HEK293 (cell line): ENCODE data around the gene RLN3.

ENCODE experiments used
- CTCF ChIA-PET: fragments of 350-600 bp; formaldehyde crosslinking; extraction: SDS; loops from one replicate; lab custom pipeline; 2021; ENCODE audit warnings: antibody characterized with exemption; lab: Yijun Ruan, JAX
- POLR2A ChIA-PET: fragments of 300-600 bp; formaldehyde crosslinking; extraction: SDS; loops from one replicate; lab custom pipeline; 2020; ENCODE audit warnings: antibody characterized with exemption, inconsistent platforms; lab: Yijun Ruan, JAX
- H3K27ac ChIP-seq: fragments of 200-500 bp; sonication (Bioruptor generic); 2 replicates; pipeline ENCODE4 v1.5.1; 2014; ENCODE audit warnings: low read depth, low read length, control low read depth, inconsistent platforms; ENCODE audit errors: extremely low read depth
- H3K36me3 ChIP-seq, 2 experiments: fragments of 200-500 bp in 1 of 2; sonication (Bioruptor generic) in 1 of 2; 1 replicate in 1 of 2; 2 replicates in 1 of 2; pipeline ENCODE4 v1.5.1; 2014 to 2017; ENCODE audit warnings: inconsistent platforms in 2 of 2, low read length in 2 of 2; ENCODE audit not compliant: control insufficient read depth in 2 of 2, insufficient read depth in 1 of 2
- H3K4me1 ChIP-seq: fragments of 200-500 bp; sonication (Bioruptor generic); 2 replicates; pipeline ENCODE4 v1.5.1; 2014; ENCODE audit warnings: mild to moderate bottlenecking, low read length, inconsistent platforms; ENCODE audit not compliant: control insufficient read depth, insufficient read depth
- H3K4me3 ChIP-seq: 2 replicates; pipeline ENCODE4 v1.5.1; 2011; ENCODE audit warnings: low read depth, mild to moderate bottlenecking, control low read depth, low read length, moderate library complexity
- H3K9me3 ChIP-seq: fragments of 200-500 bp; sonication (Bioruptor generic); 2 replicates; pipeline ENCODE4 v1.5.1; 2014; ENCODE audit warnings: low read depth, low read length, inconsistent platforms; ENCODE audit not compliant: control insufficient read depth, insufficient read depth
- GLIS1 ChIP-seq: fragments of 450-650 bp; formaldehyde crosslinking; IDR thresholded peaks from 2 replicates; pipeline ENCODE4 v1.5.1; 2016; ENCODE audit warnings: missing biosample characterization, missing genetic modification characterization
- HIC1 ChIP-seq: fragments of 450-650 bp; formaldehyde crosslinking; IDR thresholded peaks from 2 replicates; pipeline ENCODE4 v1.5.1; 2016; ENCODE audit warnings: missing biosample characterization, missing genetic modification characterization
- HOXC10 ChIP-seq: sonication (generic); formaldehyde crosslinking; IDR thresholded peaks from 2 replicates; pipeline ENCODE4 v1.8.1; 2023; ENCODE audit warnings: mild to moderate bottlenecking, missing genetic modification reagents
- SP7 ChIP-seq: fragments of 450-650 bp; formaldehyde crosslinking; IDR thresholded peaks from 2 replicates; pipeline ENCODE4 v1.5.1; 2016; ENCODE audit warnings: missing biosample characterization, missing genetic modification characterization
- WT1 ChIP-seq: fragments of 450-650 bp; formaldehyde crosslinking; IDR thresholded peaks from 2 replicates; pipeline ENCODE4 v1.5.1; 2016; ENCODE audit warnings: missing biosample characterization, missing genetic modification characterization
- ZBTB1 ChIP-seq: fragments of 450-650 bp; formaldehyde crosslinking; IDR thresholded peaks from 2 replicates; pipeline ENCODE4 v1.5.1; 2016; ENCODE audit warnings: missing biosample characterization, missing genetic modification characterization
- ZNF121 ChIP-seq: fragments of 450-650 bp; formaldehyde crosslinking; IDR thresholded peaks from 2 replicates; pipeline ENCODE4 v1.5.1; 2016; ENCODE audit warnings: missing biosample characterization, missing genetic modification characterization
- ZNF146 ChIP-seq: fragments of 450-650 bp; formaldehyde crosslinking; IDR thresholded peaks from 2 replicates; pipeline ENCODE4 v1.5.1; 2016; ENCODE audit warnings: missing biosample characterization, missing genetic modification characterization
- ZNF24 ChIP-seq: fragments of 450-650 bp; formaldehyde crosslinking; IDR thresholded peaks from 2 replicates; pipeline ENCODE4 v1.5.1; 2016; ENCODE audit warnings: missing biosample characterization, missing genetic modification characterization
- ZNF274 ChIP-seq, 2 experiments: fragments of 200-500 bp in 1 of 2; fragments of 450-650 bp in 1 of 2; sonication (Bioruptor generic) in 1 of 2; formaldehyde crosslinking in 1 of 2; IDR thresholded peaks; 2 replicates each; pipeline versions ENCODE4 v1.5.1 to v1.6.1; 2014 to 2016; ENCODE audit warnings: borderline replicate concordance in 1 of 2, inconsistent platforms in 1 of 2, low read length in 1 of 2, missing biosample characterization in 1 of 2, missing genetic modification characterization in 1 of 2
- ZNF292 ChIP-seq: fragments of 450-650 bp; formaldehyde crosslinking; IDR thresholded peaks from 2 replicates; pipeline ENCODE4 v1.5.1; 2016; ENCODE audit warnings: low read depth, missing biosample characterization, missing genetic modification characterization, borderline replicate concordance
- ZNF324 ChIP-seq: fragments of 450-650 bp; formaldehyde crosslinking; IDR thresholded peaks from 2 replicates; pipeline ENCODE4 v1.5.1; 2016; ENCODE audit warnings: missing biosample characterization, missing genetic modification characterization
- ZNF473 ChIP-seq: fragments of 450-650 bp; formaldehyde crosslinking; IDR thresholded peaks from 2 replicates; pipeline ENCODE4 v1.5.1; 2017; ENCODE audit warnings: missing biosample characterization, missing genetic modification characterization
- ZNF501 ChIP-seq: fragments of 450-650 bp; formaldehyde crosslinking; IDR thresholded peaks from 2 replicates; pipeline ENCODE4 v1.5.1; 2016; ENCODE audit warnings: missing biosample characterization, missing genetic modification characterization
- ZNF513 ChIP-seq: fragments of 450-650 bp; IDR thresholded peaks from 2 replicates; pipeline ENCODE4 v1.5.1; 2018; ENCODE audit warnings: missing biosample characterization, missing genetic modification characterization
- ZNF558 ChIP-seq: fragments of 450-650 bp; formaldehyde crosslinking; IDR thresholded peaks from 2 replicates; pipeline ENCODE4 v1.5.1; 2016; ENCODE audit warnings: missing biosample characterization, missing genetic modification characterization
- ZNF610 ChIP-seq: fragments of 450-650 bp; formaldehyde crosslinking; IDR thresholded peaks from 2 replicates; pipeline ENCODE4 v1.5.1; 2016; ENCODE audit warnings: missing biosample characterization, missing genetic modification characterization, borderline replicate concordance
- ZNF623 ChIP-seq: fragments of 450-650 bp; formaldehyde crosslinking; IDR thresholded peaks from 2 replicates; pipeline ENCODE4 v1.5.1; 2016; ENCODE audit warnings: missing biosample characterization, missing genetic modification characterization
- ZNF629 ChIP-seq: fragments of 450-650 bp; formaldehyde crosslinking; IDR thresholded peaks from 2 replicates; pipeline ENCODE4 v1.5.1; 2017; ENCODE audit warnings: missing biosample characterization, missing genetic modification characterization
- ZNF658 ChIP-seq: fragments of 450-650 bp; formaldehyde crosslinking; IDR thresholded peaks from 2 replicates; pipeline ENCODE4; 2016; ENCODE audit warnings: missing biosample characterization, missing genetic modification characterization
- ZNF670 ChIP-seq: fragments of 450-650 bp; formaldehyde crosslinking; IDR thresholded peaks from 2 replicates; pipeline ENCODE4 v1.5.1; 2016; ENCODE audit warnings: missing biosample characterization, missing genetic modification characterization, low read depth
- ZNF704 ChIP-seq: fragments of 450-650 bp; formaldehyde crosslinking; IDR thresholded peaks from 2 replicates; pipeline ENCODE4 v1.5.1; 2016; ENCODE audit warnings: missing biosample characterization, missing genetic modification characterization
- ZNF707 ChIP-seq: fragments of 450-650 bp; formaldehyde crosslinking; IDR thresholded peaks from 2 replicates; pipeline ENCODE4 v1.5.1; 2016; ENCODE audit warnings: missing biosample characterization, missing genetic modification characterization
- ZNF768 ChIP-seq: fragments of 450-650 bp; formaldehyde crosslinking; IDR thresholded peaks from 2 replicates; pipeline ENCODE4 v1.5.1; 2018; ENCODE audit warnings: missing biosample characterization, mild to moderate bottlenecking, missing genetic modification characterization

The RLN3 gene

GRCh38 chr19:14051980-14052379 is 24.0 kb downstream of the RLN3 start:
- H3K9me3 ChIP-seq, result no peaks in the 10 kb centered on the region; the same call in 1 of the 2 replicates
- POLR2A ChIA-PET, result no interaction called here
- H3K4me3 ChIP-seq, result no peak overlapping the region
- no peak overlapping the region for H3K27ac ChIP-seq
- no peaks in the 10 kb centered on the region; a peak in 1 of 3 replicates for H3K36me3 ChIP-seq
- TF ChIP-seq ZNF501 (tag by site-specific recombination), result no peak
- TF ChIP-seq ZNF473 (tag by site-specific recombination), result no peak
- TF ChIP-seq ZNF704, result no peak
- no peak for TF ChIP-seq ZNF658
- TF ChIP-seq ZNF24 (tag by site-specific recombination), result no peak
- no peak for TF ChIP-seq ZNF274 (IDR thresholded peaks at IDR 0.05; ENCODE audit: low read length)
- TF ChIP-seq ZNF274 (tag by site-specific recombination; IDR thresholded peaks at IDR 0.05; ENCODE audit: borderline replicate concordance), result no peak
- no peak for TF ChIP-seq HIC1
- no peak for TF ChIP-seq HOXC10 (CRISPR knock-in tag)
- no peak for TF ChIP-seq ZNF623 (tag by site-specific recombination)
- TF ChIP-seq ZNF558, result no peak
- no peak for TF ChIP-seq ZNF670
- TF ChIP-seq ZNF146 (tag by site-specific recombination), result no peak
- TF ChIP-seq ZNF324, result no peak
- TF ChIP-seq WT1 (tag by site-specific recombination), result no peak
- TF ChIP-seq GLIS1 (tag by site-specific recombination), result no peak
- no peak for TF ChIP-seq ZBTB1 (tag by site-specific recombination)
- no peak for TF ChIP-seq ZNF513 (tag by site-specific recombination)
- no peak for TF ChIP-seq ZNF768 (tag by site-specific recombination)
- TF ChIP-seq SP7 (tag by site-specific recombination), result no peak
- TF ChIP-seq, all 188 proteins: peak for 0
- CTCF ChIA-PET, result interaction anchor here (1.0 to 2.4 kb wide), 4 partner anchors 8 to 62 kb away, joined by 3 to 20 read pairs (median 4); no protein-coding TSS in a partner anchor
- no peaks in the 10 kb centered on the region for H3K4me1 ChIP-seq

GRCh38 chr19:14052470-14052869 is 24.5 kb downstream of the RLN3 start:
- no peak for TF ChIP-seq ZNF292 (tag by site-specific recombination)
- no peak for TF ChIP-seq HIC1
- TF ChIP-seq ZNF629, result 0 out of 2 replicates have a peak, but pooled peaks have one; percentile 21
- no peak for TF ChIP-seq ZNF610 (tag by site-specific recombination)
- TF ChIP-seq ZNF707, result no peak
- peak; percentile 90 for TF ChIP-seq ZNF121 (tag by site-specific recombination)
- ChIA-PET CTCF (interaction anchor here (1.0 to 2.4 kb wide), 5 partner anchors 10 to 62 kb away, joined by 3 to 20 read pairs (median 6); partner anchors contain the start of gene IL27RA), POLR2A (interaction anchor here (0.6 kb wide), 1 partner anchor 121 kb away, joined by 3 read pairs; no protein-coding TSS in a partner anchor)
- Histone ChIP-seq H3K4me3 (no peak overlapping the region), H3K4me1 (no peaks in the 10 kb centered on the region), H3K9me3 (no peaks in the 10 kb centered on the region; the same call in 1 of the 2 replicates), H3K27ac (no peak overlapping the region), H3K36me3 (no peaks in the 10 kb centered on the region; a peak in 1 of 3 replicates)
